SW480 (cell line): ENCODE results near the gene ADGRG6.

ENCODE experiments used
- DNase-seq: peaks from one replicate; pipeline ENCODE4 v3.0.0-alpha.2; 2016; ENCODE audit warnings: low spot score

The ADGRG6 gene

DNA sequence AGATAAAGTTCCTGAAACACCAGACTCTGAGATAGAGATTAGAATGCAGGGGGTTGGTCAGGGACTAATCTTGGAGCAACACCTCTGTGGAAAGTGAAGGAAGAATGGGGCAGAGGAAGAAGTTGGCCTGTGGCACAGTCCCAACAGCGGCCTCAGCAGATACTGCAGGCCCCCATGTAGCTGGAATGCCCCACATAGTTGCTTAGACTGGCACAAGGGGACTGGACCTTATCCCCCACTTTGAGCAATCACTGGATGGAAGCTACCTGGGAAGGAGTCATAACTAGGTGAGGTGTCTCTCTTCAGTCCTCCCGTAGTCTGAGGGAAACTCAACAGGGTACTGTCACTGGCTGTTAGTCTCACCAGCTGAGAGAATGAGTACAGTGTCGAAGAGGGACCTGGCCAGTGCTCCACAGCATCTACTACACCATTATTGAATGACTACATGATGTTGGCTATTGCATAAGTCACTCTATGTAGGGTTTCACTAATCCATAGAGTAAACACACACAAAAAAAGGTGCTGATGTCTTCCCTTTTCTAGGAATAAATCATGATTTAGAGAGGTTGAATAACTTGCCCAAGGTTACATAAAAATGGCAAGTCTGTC, 47.5 kb downstream of the ADGRG6 start:
- no peak for DNase-seq

DNA sequence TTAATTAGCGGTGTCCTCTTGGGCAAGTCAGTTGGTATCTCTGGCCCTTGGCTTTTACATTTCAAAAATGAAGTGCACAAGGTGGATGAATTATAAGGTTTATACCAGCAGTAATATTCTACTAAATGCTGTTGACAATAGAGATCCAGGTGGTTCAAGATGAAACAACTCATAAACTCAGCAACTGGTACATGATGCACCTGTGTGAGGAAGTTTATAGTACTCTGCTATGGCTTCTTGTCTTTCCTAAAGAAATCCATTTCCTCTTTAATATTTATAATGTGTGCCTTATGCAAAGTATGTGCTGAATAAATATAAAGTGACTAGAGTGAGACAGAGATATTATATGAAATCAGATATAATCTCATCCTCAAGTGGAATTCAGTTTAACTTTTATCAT, 48.5 kb downstream of the ADGRG6 start:
- DNase-seq = no peak

DNA sequence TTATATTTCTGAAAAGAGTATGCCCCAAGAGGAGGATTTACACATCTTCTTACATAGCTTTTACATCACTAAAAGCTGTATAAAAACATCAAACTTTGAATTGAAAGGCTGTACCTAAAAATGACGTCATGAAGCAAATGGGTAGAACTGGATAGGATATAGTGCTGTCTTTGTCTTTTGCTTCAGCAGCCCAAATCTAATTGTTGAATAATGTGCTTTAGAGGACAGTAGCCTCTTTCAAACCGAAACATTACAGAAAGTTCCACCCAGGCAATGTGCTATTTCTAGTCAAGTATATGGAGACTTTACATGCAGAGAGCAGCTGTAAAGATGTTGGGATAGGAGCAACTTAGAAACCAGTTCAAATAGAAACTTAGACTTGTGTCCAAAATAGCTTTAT, 51.9 kb downstream of the ADGRG6 start:
- no peak for DNase-seq

GRCh38 chr6:142354650-142355049, 52.8 kb downstream of the ADGRG6 start:
- DNase-seq = no peak

- no peak for DNase-seq
These were observed 53.8 kb downstream of the ADGRG6 start for GRCh38 chr6:142355520-142356174.

- no peak for DNase-seq
These were observed 54.5 kb downstream of the ADGRG6 start for GRCh38 chr6:142356201-142356883.

DNA sequence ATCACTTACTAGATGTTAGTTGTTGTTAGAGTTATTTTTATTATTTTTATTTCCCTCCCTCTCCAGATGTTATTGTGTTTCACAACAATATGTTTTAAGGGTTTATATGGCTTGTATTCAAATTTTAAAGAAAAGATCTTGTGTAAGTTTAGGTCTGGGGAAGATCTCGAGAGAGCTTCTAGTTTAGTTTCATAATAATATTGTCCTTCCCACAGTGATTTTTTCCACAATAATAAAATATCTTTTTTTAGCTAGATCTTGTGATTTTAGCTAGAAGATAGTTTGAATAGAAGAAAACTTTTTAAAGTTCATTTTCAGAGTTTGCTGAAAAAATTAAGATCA, 55.0 kb downstream of the ADGRG6 start:
- DNase-seq = no peak

- DNase-seq = no peak
These were observed 56.1 kb downstream of the ADGRG6 start for GRCh38 chr6:142357879-142358278.

DNA sequence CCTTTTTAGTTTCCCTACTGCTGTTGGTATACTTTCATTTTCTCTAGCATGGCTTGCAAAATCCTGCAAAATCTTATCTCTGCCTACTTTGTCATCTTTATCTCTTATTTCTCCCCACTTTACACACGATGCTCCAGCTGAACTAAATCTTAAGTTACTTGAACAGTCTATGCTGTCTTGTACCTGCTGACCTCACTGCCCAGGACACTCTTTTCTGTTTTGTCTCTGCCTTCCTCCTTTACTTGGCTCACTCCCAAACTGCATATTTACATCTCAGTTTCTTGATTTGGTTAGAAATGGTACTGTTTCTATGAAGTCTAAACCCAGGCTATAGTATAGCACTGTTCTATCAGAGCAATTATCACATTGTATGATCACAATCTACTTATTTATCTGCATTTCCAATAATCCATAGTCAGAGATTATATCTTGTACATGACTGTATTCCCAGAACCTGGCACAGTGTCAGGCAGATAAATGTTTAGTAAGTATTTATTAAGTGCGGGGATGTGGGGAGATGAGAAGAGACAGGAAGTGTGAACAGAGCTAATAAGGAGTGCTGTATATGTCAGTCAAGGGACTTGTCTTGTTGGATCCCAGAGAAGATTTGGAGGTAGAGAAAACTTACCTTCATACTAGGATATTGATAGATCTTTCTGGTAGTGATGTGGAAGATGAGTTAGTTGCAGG, 57.6 kb downstream of the ADGRG6 start:
- DNase-seq = no peak

GRCh38 chr6:142361345-142361744, 59.5 kb downstream of the ADGRG6 start:
- DNase-seq = no peak

GRCh38 chr6:142361779-142362750, 60.3 kb downstream of the ADGRG6 start:
- no peak for DNase-seq

- DNase-seq = no peak
These were observed 65.3 kb downstream of the ADGRG6 start for GRCh38 chr6:142367061-142367460.

DNA sequence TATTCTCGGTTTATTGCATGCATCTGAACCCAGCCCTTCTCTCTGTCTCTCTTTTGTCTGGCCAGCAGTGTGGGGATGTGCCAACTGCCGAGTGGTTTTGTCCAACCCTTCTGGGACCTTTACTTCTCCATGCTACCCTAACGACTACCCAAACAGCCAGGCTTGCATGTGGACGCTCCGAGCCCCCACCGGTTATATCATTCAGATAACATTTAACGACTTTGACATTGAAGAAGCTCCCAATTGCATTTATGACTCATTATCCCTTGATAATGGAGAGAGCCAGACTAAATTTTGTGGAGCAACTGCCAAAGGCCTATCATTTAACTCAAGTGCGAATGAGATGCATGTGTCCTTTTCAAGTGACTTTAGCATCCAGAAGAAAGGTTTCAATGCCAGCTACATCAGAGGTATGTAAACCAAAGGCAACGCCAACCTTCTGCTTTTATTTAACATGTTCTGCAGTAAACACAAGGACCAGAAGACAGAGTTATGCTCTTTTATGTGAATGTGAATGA, 65.8 kb downstream of the ADGRG6 start:
- DNase-seq = no peak

GRCh38 chr6:142369266-142369665, 67.5 kb downstream of the ADGRG6 start:
- DNase-seq = no peak

DNA sequence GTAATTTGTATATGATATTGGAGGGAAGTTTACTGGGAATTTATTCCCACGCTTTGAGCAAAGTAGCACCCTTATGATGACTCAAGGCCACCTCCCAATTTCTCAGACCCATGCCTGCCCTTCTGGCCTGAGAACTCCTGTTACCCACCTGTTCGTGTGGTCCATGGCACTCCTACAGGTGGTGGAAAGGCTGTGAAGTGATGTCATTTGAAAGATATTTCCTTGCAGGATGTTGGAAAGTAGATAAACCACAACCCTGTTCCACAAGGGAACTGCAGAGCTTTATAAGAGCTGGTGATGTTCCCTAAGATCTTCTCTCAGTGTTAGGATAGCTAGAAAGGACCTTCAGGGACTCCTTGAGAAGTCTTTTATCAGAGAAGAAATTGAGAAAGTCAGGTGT, 70.5 kb downstream of the ADGRG6 start:
- peak; percentile 30 for DNase-seq

- DNase-seq = no peak
These were observed 71.7 kb downstream of the ADGRG6 start for GRCh38 chr6:142373268-142374090.

GRCh38 chr6:142374091-142374770, 72.4 kb downstream of the ADGRG6 start:
- no peak for DNase-seq

DNA sequence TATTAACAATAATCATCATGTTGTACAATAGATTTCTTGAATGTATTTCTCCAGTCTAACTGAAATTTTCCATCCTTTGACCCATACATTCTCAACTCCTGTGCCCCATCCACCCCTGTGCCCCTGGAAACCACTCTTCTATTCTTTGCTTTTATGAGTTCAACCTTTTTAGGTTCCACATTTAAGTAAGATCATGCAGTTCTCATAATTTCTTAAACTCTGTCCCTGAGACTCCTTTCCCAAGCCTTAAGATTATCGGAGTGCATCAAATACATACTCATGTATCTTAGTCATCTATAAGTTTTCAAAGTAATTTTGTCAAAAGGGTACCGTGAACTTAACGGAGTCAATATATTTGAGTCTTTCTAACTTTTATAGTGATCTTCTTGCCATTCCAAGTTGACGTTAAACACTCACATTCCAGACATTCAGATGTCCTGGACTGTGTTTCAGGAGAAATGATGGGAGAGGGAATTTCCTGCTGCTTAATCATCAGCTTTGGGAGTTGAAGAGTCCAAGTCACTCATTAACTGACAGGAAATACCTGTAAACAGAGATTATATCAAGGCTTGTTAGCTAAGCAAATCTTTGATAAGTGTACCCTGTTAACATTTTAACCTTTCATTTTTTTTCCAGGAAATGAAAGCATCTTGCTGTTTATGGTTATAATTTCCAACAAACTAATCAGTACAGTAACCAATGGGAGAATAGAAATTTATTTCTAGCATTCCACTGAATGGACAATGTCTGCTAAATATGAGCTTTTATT, 73.3 kb downstream of the ADGRG6 start:
- peak; percentile 37 for DNase-seq

DNA sequence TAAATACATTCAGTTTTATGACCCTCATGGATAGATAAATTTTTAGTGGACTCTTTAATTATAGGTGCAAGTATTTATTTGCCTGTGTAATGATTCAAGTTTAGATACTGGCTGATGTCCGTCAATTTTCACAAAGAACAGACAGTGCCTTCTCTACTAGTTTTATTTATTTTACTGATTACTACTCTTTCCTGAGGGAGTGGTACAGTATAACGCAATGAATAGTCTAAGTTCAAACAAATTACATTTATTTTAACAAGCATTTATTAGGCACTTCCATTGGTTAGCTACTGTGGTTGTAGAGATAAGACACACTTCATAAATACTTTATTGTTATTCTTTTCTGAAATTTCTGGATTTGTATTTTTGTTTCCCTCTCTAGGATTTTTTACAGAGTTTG, 74.3 kb downstream of the ADGRG6 start:
- DNase-seq = no peak
